ENCODE measurements around the gene DDX47. TPM values are rescaled to one million over a fixed set of nuclear protein-coding genes. Genes with fewer than 3 reads are reported as not detected.
A peak's percentile ranks its signal among the peaks of the same experiment; 100 is the strongest.

Gene DDX47
- total and polyA plus RNA-seq, 2 of the 4 experiments (the other 2 are of a cell fraction): 77.8 to 89.5 TPM

DNA sequence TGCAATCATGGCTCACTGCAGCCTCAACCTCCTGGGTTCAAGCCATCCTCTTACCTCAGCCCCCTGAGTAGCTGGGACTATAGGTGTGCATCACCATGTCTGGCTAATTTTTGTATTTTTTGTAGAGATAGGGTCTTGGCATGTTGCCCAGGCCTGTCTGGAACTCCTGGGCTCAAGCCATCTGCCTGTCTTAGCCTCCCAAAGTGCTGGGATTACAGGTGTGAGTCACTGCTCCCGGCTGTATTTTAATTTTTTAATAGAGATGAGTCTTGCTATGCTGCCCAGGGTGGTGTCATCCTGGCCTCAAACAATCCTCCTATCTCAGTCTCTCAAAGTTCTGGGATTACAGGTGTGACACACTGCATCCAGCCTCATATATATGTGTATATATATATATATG, 46.5 kb downstream of the DDX47 start:
- H3K79me1 ChIP-seq (ENCODE audit: low read depth in 1 of 2, low read length in 2 of 2): no peaks in the 10 kb centered on the region
- H3K9me3 ChIP-seq (ENCODE audit: control insufficient read depth, insufficient read depth, low read length): no peaks in the 10 kb centered on the region
- no peak overlapping the region for H2BK20ac ChIP-seq (ENCODE audit: low read depth, low read length)
- intact Hi-C loops (cut with micrococcal nuclease) (no loop called here), dilution Hi-C loops (cut with HindIII; ENCODE audit: low sequenced_read_pairs, unreplicated experiment) (no loop called here), in situ Hi-C loops (cut with MboI; ENCODE audit: low sequenced_read_pairs) (loop anchor here (25.0 kb wide), 1 partner anchor 1528 kb away; no protein-coding TSS in a partner anchor)
- H4K8ac ChIP-seq (ENCODE audit: low read depth in 2 of 2, low read length in 2 of 2): 0 out of 4 replicates have a peak overlapping the region, but pooled peaks of 1 of the 2 experiments have one; percentile 3
- H2AFZ ChIP-seq (replicated peaks; ENCODE audit: low read length, poor library complexity): no peak overlapping the region
- TF ChIP-seq RFX5 (IDR thresholded peaks at IDR 0.05; ENCODE audit: low read depth, low read length) (no peak), RAD21 (IDR thresholded peaks at IDR 0.05; ENCODE audit: low read length) (no peak), RCOR1 (IDR thresholded peaks at IDR 0.05; ENCODE audit: insufficient replicate concordance, low read length) (no peak), CEBPB (IDR thresholded peaks at IDR 0.05; ENCODE audit: low read depth, low read length) (no peak), NFE2L2 (IDR thresholded peaks at IDR 0.05; ENCODE audit: low read depth, low read length) (no peak), POLR2A (IDR thresholded peaks at IDR 0.05; ENCODE audit: low read depth, low read length) (no peak), CHD1 (IDR thresholded peaks at IDR 0.05; ENCODE audit: low read depth, low read length) (no peak), MAZ (IDR thresholded peaks at IDR 0.05; ENCODE audit: borderline replicate concordance, low read depth, low read length) (no peak), FOS (IDR thresholded peaks at IDR 0.05; ENCODE audit: low read depth, low read length) (no peak), MXI1 (IDR thresholded peaks at IDR 0.05; ENCODE audit: borderline replicate concordance, low read depth, low read length) (no peak), MAFK (IDR thresholded peaks at IDR 0.05; ENCODE audit: low read depth, low read length) (no peak)
- TF ChIP-seq, protein P1, sequence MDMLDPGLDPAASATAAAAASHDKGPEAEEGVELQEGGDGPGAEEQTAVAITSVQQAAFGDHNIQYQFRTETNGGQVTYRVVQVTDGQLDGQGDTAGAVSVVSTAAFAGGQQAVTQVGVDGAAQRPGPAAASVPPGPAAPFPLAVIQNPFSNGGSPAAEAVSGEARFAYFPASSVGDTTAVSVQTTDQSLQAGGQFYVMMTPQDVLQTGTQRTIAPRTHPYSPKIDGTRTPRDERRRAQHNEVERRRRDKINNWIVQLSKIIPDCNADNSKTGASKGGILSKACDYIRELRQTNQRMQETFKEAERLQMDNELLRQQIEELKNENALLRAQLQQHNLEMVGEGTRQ (IDR thresholded peaks at IDR 0.05; ENCODE audit: low read depth, low read length): no peak
- TF ChIP-seq, protein P2, sequence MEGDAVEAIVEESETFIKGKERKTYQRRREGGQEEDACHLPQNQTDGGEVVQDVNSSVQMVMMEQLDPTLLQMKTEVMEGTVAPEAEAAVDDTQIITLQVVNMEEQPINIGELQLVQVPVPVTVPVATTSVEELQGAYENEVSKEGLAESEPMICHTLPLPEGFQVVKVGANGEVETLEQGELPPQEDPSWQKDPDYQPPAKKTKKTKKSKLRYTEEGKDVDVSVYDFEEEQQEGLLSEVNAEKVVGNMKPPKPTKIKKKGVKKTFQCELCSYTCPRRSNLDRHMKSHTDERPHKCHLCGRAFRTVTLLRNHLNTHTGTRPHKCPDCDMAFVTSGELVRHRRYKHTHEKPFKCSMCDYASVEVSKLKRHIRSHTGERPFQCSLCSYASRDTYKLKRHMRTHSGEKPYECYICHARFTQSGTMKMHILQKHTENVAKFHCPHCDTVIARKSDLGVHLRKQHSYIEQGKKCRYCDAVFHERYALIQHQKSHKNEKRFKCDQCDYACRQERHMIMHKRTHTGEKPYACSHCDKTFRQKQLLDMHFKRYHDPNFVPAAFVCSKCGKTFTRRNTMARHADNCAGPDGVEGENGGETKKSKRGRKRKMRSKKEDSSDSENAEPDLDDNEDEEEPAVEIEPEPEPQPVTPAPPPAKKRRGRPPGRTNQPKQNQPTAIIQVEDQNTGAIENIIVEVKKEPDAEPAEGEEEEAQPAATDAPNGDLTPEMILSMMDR (conservative IDR thresholded peaks at IDR 0.05; ENCODE audit: low read depth, low read length): no peak
- no CpG with 5 or more reads among the region's 1 CpG for WGBS, 2 experiments (ENCODE audit: extremely low coverage in 2 of 2, insufficient read length in 1 of 2)
- no peaks in the 10 kb centered on the region for H3K27me3 ChIP-seq (ENCODE audit: control insufficient read depth, insufficient read depth, low read length)
- H3K4ac ChIP-seq (ENCODE audit: low read depth, low read length): no peak overlapping the region
- H3K18ac ChIP-seq (ENCODE audit: low read depth, low read length): no peak overlapping the region
- H4K5ac ChIP-seq (ENCODE audit: low read depth, low read length): no peak overlapping the region
- H3K4me2 ChIP-seq (ENCODE audit: low read depth, low read length): no peak overlapping the region
- peak; percentile 21; the same call in 1 of the 2 replicates for ATAC-seq (ENCODE audit: low read depth)
- no peak overlapping the region for H2BK5ac ChIP-seq (ENCODE audit: low read depth, low read length, poor library complexity, severe bottlenecking)
- 0 out of 2 replicates have a peak, but pooled peaks cover 3% of the 10 kb centered on the region for H3K9me1 ChIP-seq (ENCODE audit: insufficient read depth, low read length)
- H3K4me3 ChIP-seq (ENCODE audit: insufficient read depth, low read depth, low read length): no peak overlapping the region
- peak; percentile 35 for DNase-seq
- no peaks in the 10 kb centered on the region for H3K36me3 ChIP-seq (ENCODE audit: control insufficient read depth, insufficient read depth, low read length)
- ChIA-PET CTCF (no interaction called here), POLR2A (ENCODE audit: unreplicated experiment) (no interaction called here)
- no peak overlapping the region for H3K9ac ChIP-seq (ENCODE audit: low read depth, low read length)
- BruUV-seq (replicated peaks): no TSS peak
- H2BK120ac ChIP-seq (ENCODE audit: low read depth, low read length): no peak overlapping the region
- H3K56ac ChIP-seq (ENCODE audit: extremely low read depth, insufficient read depth, low read length): no peak overlapping the region
- no peak overlapping the region for H2AK9ac ChIP-seq (replicated peaks; ENCODE audit: low read depth, low read length, poor library complexity)
- no peak overlapping the region for H3K27ac ChIP-seq (ENCODE audit: insufficient read depth, low read length)
- no peak overlapping the region for H2AK5ac ChIP-seq (ENCODE audit: low read depth, low read length)
- no peak overlapping the region for H3K14ac ChIP-seq (replicated peaks; ENCODE audit: low read depth, low read length)
- no peak overlapping the region for H2BK15ac ChIP-seq (ENCODE audit: low read depth, low read length)
- no peak overlapping the region for H4K91ac ChIP-seq (ENCODE audit: insufficient read depth, low read depth, low read length)
- H3K4me1 ChIP-seq (ENCODE audit: control insufficient read depth, insufficient read depth, low read length): no peaks in the 10 kb centered on the region
- H3K23ac ChIP-seq (ENCODE audit: low read depth, low read length): no peak overlapping the region
- H4K20me1 ChIP-seq (ENCODE audit: insufficient read depth, low read length): no peaks in the 10 kb centered on the region
